HL-60 (cell line): ENCODE results near the gene GFOD2.

Experiments
- DNase-seq, 2 experiments: peaks; one replicate each; pipeline ENCODE4 v3.0.0-alpha.2; 2010 to 2020; ENCODE audit warnings: low read depth in 1 of 2, low spot score in 1 of 2
- H3K27ac ChIP-seq: fragments of 250-450 bp; sonication (Bioruptor Pico); replicated peaks from 2 replicates; pipeline ENCODE4 v1.5.1; 2020; ENCODE audit warnings: mild to moderate bottlenecking, moderate library complexity
- H3K27me3 ChIP-seq: fragments of 250-450 bp; sonication (Bioruptor Pico); 2 replicates; pipeline ENCODE4 v1.5.1; 2021; ENCODE audit warnings: mild to moderate bottlenecking, moderate library complexity; ENCODE audit not compliant: insufficient read depth, poor library complexity, severe bottlenecking
- H3K4me3 ChIP-seq: replicated peaks from 2 replicates; pipeline ENCODE4 v1.5.1; 2011; ENCODE audit warnings: mild to moderate bottlenecking, control low read depth, low read length; ENCODE audit not compliant: insufficient read depth
- GABPA ChIP-seq: IDR thresholded peaks from 2 replicates; pipeline ENCODE4 v1.6.1; 2012; ENCODE audit warnings: low read depth
- POLR2AphosphoS5 ChIP-seq: IDR thresholded peaks from 2 replicates; pipeline ENCODE4 v1.6.1; 2012; ENCODE audit warnings: low read depth
- SPI1 ChIP-seq: IDR thresholded peaks from 2 replicates; pipeline ENCODE4 v1.6.1; 2012; ENCODE audit warnings: low read depth, mild to moderate bottlenecking, borderline replicate concordance
- TF ChIP-seq, protein P1 (sequence below): IDR thresholded peaks from one replicate; pipeline ENCODE4 v1.5.1; 2011; ENCODE audit warnings: low read length, control low read depth, inconsistent platforms; ENCODE audit not compliant: insufficient read depth
- TF ChIP-seq, protein P2 (sequence below): IDR thresholded peaks from 2 replicates; pipeline ENCODE4 v1.6.1; 2012; ENCODE audit warnings: low read depth; ENCODE audit not compliant: insufficient replicate concordance

Gene GFOD2

DNA sequence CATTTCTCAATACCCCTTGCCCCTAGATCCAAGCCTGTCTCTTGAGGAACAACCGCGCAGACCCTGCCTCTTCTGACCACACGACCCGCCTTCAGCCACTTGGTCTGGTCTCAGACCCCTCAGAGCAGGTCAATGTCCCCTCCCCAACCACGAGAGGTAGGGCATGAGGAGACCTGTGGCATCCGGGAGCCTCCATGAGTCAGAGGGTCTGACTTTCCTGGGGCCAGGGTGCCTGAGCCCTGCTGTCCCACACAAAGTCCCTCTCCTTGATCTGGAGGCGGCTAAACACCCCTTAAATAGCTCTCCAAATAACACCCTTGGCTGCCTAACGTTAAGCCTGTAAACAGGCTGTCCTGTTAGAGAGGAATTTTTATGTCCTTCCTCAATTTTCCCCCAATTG lies 69.1 kb downstream of the GFOD2 start:
- Histone ChIP-seq H3K4me3 (no peak overlapping the region), H3K27ac (no peak overlapping the region), H3K27me3 (no peaks in the 10 kb centered on the region)
- TF ChIP-seq, protein P1, sequence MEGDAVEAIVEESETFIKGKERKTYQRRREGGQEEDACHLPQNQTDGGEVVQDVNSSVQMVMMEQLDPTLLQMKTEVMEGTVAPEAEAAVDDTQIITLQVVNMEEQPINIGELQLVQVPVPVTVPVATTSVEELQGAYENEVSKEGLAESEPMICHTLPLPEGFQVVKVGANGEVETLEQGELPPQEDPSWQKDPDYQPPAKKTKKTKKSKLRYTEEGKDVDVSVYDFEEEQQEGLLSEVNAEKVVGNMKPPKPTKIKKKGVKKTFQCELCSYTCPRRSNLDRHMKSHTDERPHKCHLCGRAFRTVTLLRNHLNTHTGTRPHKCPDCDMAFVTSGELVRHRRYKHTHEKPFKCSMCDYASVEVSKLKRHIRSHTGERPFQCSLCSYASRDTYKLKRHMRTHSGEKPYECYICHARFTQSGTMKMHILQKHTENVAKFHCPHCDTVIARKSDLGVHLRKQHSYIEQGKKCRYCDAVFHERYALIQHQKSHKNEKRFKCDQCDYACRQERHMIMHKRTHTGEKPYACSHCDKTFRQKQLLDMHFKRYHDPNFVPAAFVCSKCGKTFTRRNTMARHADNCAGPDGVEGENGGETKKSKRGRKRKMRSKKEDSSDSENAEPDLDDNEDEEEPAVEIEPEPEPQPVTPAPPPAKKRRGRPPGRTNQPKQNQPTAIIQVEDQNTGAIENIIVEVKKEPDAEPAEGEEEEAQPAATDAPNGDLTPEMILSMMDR, result no peak
- TF ChIP-seq POLR2AphosphoS5 (no peak), SPI1 (no peak), GABPA (no peak)
- TF ChIP-seq, protein P2, sequence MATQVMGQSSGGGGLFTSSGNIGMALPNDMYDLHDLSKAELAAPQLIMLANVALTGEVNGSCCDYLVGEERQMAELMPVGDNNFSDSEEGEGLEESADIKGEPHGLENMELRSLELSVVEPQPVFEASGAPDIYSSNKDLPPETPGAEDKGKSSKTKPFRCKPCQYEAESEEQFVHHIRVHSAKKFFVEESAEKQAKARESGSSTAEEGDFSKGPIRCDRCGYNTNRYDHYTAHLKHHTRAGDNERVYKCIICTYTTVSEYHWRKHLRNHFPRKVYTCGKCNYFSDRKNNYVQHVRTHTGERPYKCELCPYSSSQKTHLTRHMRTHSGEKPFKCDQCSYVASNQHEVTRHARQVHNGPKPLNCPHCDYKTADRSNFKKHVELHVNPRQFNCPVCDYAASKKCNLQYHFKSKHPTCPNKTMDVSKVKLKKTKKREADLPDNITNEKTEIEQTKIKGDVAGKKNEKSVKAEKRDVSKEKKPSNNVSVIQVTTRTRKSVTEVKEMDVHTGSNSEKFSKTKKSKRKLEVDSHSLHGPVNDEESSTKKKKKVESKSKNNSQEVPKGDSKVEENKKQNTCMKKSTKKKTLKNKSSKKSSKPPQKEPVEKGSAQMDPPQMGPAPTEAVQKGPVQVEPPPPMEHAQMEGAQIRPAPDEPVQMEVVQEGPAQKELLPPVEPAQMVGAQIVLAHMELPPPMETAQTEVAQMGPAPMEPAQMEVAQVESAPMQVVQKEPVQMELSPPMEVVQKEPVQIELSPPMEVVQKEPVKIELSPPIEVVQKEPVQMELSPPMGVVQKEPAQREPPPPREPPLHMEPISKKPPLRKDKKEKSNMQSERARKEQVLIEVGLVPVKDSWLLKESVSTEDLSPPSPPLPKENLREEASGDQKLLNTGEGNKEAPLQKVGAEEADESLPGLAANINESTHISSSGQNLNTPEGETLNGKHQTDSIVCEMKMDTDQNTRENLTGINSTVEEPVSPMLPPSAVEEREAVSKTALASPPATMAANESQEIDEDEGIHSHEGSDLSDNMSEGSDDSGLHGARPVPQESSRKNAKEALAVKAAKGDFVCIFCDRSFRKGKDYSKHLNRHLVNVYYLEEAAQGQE, result no peak
- no peak for DNase-seq

DNA sequence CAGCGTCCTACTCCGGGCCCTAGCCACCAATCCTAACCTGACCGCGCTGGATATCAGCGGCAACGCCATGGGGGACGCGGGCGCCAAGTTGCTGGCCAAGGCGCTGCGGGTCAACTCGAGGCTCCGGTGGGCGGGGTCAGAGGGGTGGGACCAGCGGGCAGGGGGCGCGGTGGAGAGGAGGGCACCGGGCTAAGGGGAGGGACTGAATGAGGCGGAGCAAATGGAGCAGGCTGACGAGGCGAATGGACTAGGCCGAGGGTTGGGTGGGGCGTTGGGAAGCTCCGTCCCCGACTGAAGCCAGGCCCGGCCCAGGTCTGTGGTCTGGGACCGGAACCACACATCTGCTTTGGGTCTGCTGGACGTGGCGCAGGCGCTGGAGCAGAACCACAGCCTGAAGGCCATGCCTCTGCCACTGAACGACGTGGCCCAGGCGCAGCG lies 69.6 kb downstream of the GFOD2 start:
- H3K27me3 ChIP-seq, result no peaks in the 10 kb centered on the region
- no peak for TF ChIP-seq GABPA
- TF ChIP-seq, protein P2, result no peak
- TF ChIP-seq SPI1, result no peak
- TF ChIP-seq, protein P1, result no peak
- no peak for TF ChIP-seq POLR2AphosphoS5
- H3K4me3 ChIP-seq, result no peak overlapping the region
- no peak for DNase-seq
- no peak overlapping the region for H3K27ac ChIP-seq

DNA sequence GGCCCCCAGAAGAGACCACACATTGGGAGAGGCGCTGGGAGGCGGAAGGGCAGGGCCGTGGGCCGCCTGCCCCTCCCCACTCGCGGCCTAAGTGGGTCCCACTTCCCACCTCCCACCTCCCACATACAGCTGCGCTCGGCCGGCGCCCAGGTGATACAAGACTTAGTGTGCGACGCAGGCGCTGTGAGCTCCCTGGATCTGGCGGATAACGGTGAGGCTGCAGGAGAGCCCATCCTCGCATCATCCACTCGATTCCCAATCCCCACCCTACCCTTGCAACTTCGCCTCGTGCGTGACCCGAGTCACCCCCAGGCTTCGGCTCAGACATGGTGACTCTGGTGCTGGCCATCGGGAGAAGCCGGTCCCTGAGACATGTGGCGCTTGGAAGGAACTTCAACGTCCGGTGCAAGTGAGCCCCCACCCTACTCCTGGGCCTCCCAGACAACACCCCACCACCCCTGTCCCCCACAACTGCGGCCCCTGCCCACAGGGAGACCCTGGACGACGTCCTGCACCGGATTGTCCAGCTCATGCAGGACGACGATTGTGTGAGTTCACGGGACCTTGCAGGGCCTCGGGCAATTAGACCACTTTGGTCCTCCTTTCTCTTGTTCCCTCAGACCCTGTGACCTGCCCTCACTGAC lies 70.2 kb downstream of the GFOD2 start:
- Histone ChIP-seq H3K27ac (no peak overlapping the region), H3K27me3 (no peaks in the 10 kb centered on the region), H3K4me3 (no peak overlapping the region)
- DNase-seq, result no peak
- TF ChIP-seq, protein P1, result no peak
- no peak for TF ChIP-seq SPI1
- TF ChIP-seq POLR2AphosphoS5, result no peak
- TF ChIP-seq GABPA, result no peak
- TF ChIP-seq, protein P2, result no peak
